ENCODE measurements around the gene ZNRF3.
A peak's percentile ranks its signal among the peaks of the same experiment; 100 is the strongest.

The ZNRF3 gene

DNA sequence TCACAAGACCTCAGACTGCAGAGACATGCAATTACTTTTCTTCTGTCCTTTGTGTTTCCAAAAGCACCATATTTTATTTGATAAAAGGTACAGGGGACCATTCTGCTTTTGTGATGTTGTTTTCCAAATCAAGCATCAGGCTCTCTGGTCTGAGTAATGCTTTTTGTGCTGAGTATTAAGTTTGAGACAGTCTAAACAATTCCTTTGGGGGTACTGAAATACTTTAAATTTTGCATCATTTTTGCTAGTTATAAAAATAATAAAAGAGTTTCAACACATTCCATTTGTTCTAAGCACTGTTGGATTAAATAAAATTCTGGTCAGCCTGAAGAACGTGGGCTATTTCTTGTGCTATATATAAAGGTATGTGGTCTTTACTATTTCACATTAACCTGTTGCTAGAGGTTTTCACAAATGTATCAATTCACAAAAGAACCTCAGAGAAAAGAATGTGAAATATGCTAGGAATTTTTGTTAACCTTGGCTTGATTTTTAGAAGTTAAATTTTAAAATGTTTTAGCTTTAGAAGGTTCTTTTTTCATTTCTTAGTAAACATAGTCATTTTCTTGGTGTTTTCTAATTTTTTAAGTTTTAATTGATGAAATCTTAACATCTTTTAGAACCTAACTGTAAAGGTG lies 116.7 kb downstream of the ZNRF3 start:
- H3K4me3 Mint-ChIP-seq = no peak overlapping the region
- H3K27ac Mint-ChIP-seq = peak overlapping the region; percentile 72 to 87 (median 82)

DNA sequence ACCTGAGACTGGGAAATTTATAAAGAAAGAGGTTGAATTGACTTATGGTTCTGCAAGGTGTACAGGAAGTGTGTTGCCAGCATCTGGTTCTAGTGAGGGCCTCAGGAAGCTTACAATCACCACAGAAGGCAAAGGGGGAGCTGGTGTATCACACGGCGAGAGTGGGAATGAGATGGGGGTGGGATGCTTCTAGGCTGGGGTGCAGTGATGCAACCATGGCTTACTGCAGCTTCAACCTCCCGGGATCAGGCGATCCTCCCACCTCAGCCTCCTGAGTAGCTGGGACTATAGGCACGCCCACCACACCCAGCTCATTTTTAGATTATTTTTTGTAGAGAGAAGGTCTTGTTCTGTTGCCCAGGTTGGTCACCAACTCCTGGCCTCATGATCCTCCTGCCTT lies 117.3 kb downstream of the ZNRF3 start:
- Mint-ChIP-seq H3K36me3 (ENCODE audit: low read depth) (peaks cover 5% of the 10 kb centered on the region), H3K4me1 (peaks cover 45% of the 10 kb centered on the region)

More for the DNA sequence above, 116.7 kb downstream of the ZNRF3 start:
- Mint-ChIP-seq H3K4me1 (peaks cover 39% of the 10 kb centered on the region), H3K36me3 (ENCODE audit: low read depth) (peaks cover 5% of the 10 kb centered on the region), H3K27me3 (ENCODE audit: low read depth) (peaks cover 4% of the 10 kb centered on the region), H3K9me3 (no peaks in the 10 kb centered on the region)
- TF ChIP-seq, protein P1, sequence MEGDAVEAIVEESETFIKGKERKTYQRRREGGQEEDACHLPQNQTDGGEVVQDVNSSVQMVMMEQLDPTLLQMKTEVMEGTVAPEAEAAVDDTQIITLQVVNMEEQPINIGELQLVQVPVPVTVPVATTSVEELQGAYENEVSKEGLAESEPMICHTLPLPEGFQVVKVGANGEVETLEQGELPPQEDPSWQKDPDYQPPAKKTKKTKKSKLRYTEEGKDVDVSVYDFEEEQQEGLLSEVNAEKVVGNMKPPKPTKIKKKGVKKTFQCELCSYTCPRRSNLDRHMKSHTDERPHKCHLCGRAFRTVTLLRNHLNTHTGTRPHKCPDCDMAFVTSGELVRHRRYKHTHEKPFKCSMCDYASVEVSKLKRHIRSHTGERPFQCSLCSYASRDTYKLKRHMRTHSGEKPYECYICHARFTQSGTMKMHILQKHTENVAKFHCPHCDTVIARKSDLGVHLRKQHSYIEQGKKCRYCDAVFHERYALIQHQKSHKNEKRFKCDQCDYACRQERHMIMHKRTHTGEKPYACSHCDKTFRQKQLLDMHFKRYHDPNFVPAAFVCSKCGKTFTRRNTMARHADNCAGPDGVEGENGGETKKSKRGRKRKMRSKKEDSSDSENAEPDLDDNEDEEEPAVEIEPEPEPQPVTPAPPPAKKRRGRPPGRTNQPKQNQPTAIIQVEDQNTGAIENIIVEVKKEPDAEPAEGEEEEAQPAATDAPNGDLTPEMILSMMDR (IDR thresholded peaks at IDR 0.05; ENCODE audit: unreplicated experiment in 3 of 3) = no peak

DNA sequence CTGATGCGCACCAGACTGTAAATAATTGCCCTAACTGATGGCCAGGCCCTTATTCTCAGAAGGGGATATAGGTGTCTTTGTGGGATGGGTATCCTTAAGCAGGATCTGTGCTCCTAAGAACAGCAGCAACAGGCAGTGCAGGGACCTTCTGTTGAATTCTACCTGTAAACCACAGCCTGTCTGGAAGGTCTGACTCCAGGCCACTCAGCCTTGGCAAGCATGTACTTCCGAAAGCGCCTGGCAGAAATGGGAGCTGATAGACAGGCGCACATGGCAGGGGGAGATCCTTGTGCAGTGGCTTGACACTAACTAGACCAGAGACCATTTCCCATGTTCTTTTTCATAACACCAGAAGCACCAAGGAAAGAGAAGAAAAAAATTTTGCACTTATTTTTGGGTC lies 119.2 kb downstream of the ZNRF3 start:
- Mint-ChIP-seq H3K4me3 (peak overlapping the region in 2 of 3 experiments; percentile 9 to 63), H3K36me3 (ENCODE audit: low read depth) (peaks cover 3% of the 10 kb centered on the region), H3K27me3 (ENCODE audit: low read depth) (peaks cover 7% of the 10 kb centered on the region), H3K4me1 (peaks cover 54% of the 10 kb centered on the region), H3K27ac (peak overlapping the region; percentile 88 to 91 (median 89)), H3K9me3 (no peaks in the 10 kb centered on the region)
- TF ChIP-seq, protein P1 (IDR thresholded peaks at IDR 0.05; ENCODE audit: unreplicated experiment in 3 of 3) = no peak

More for the DNA sequence above, 117.3 kb downstream of the ZNRF3 start:
- H3K9me3 Mint-ChIP-seq = no peaks in the 10 kb centered on the region
- TF ChIP-seq, protein P1 (IDR thresholded peaks at IDR 0.05; ENCODE audit: unreplicated experiment in 3 of 3) = no peak
- peak overlapping the region; percentile 72 to 87 (median 82) for H3K27ac Mint-ChIP-seq
- peaks cover 7% of the 10 kb centered on the region for H3K27me3 Mint-ChIP-seq (ENCODE audit: low read depth)
- no peak overlapping the region for H3K4me3 Mint-ChIP-seq

DNA sequence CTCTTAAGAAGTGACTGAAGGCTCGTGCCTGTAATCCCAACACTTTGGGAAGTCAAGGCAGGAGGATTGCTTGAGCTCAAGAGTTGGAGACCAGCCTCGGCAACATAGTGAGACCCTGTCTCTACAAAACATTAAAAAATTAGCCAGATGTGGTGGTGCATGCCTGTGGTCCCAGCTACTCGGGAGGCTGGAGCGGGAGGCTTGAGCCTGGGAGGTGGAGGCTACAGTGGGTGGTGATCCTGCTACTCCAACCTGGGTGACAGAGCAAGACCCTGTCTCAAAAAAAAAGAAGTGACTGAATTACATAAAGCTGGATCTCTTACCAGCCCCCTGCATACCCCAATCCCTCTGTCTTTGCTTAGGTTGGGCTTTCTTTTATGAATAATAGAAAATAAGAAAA lies 120.2 kb downstream of the ZNRF3 start:
- H3K9me3 Mint-ChIP-seq = no peaks in the 10 kb centered on the region
- H3K4me1 Mint-ChIP-seq = peaks cover 54% of the 10 kb centered on the region
- H3K27me3 Mint-ChIP-seq (ENCODE audit: low read depth) = peaks cover 7% of the 10 kb centered on the region
- H3K4me3 Mint-ChIP-seq = no peak overlapping the region
- TF ChIP-seq, protein P1 (IDR thresholded peaks at IDR 0.05; ENCODE audit: unreplicated experiment in 3 of 3) = no peak
- H3K27ac Mint-ChIP-seq = peak overlapping the region in 1 of 3 experiments; percentile 96
- H3K36me3 Mint-ChIP-seq (ENCODE audit: low read depth) = peaks cover 3% of the 10 kb centered on the region

DNA sequence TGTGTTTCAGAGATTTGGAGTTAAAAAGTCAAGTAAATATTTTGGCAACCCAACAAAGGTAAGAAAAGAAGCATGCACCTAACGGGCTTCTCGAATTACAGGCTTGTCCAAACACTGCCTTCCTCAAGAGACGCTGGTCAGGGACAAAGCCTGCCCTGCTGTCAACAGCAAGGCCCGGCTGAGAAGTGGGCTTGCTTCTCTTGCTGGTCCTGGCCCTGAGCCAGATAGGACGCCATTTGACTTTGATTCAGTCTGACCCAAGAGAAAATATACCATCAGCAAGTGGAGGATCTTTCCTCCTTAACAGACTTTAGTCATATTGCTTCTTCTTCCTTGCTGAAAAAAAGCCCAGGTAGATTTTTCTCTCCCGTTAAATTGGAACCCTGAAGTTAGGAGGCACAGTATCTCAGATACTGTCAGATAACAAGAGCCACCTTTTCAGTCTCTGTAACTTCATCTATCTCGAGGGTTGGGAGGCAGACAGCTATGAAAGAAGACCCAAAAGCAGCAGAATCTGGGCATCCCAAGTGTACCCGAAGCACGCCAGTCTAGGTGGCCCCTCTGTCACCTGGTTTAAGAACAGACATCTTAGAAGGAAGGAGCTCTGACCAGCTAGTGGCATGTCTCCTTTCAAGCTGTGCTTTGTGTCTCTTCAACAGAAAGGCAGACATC lies 120.7 kb downstream of the ZNRF3 start:
- H3K27ac Mint-ChIP-seq = peak overlapping the region; percentile 94 to 97 (median 96)
- H3K4me3 Mint-ChIP-seq = peak overlapping the region in 2 of 3 experiments; percentile 34 to 36
- peaks cover 57% of the 10 kb centered on the region for H3K4me1 Mint-ChIP-seq
- peaks cover 6% of the 10 kb centered on the region for H3K36me3 Mint-ChIP-seq (ENCODE audit: low read depth)
- peaks cover 7% of the 10 kb centered on the region for H3K27me3 Mint-ChIP-seq (ENCODE audit: low read depth)
- TF ChIP-seq, protein P1 (IDR thresholded peaks at IDR 0.05; ENCODE audit: unreplicated experiment in 3 of 3) = no peak
- H3K9me3 Mint-ChIP-seq = no peaks in the 10 kb centered on the region

Data from nephron (organoid).